Suprapubic skin (tissue), 4 donors: ENCODE data around the gene SH3BP4.

Source experiments
- CTCF ChIP-seq, 2 donors: fragments of 200-600 bp in 1 of 2; fragments of 450-650 bp in 1 of 2; sonication (generic) in 1 of 2; IDR thresholded peaks; one replicate each; pipeline ENCODE4 v1.5.1; 2016 to 2019; ENCODE audit warnings: antibody characterized with exemption in 2 of 2, mild to moderate bottlenecking in 1 of 2, moderate library complexity in 1 of 2
- EP300 ChIP-seq: sonication (generic); formaldehyde crosslinking; IDR thresholded peaks from one replicate; pipeline ENCODE4 v1.6.1; 2017; ENCODE audit warnings: antibody characterized with exemption
- POLR2A ChIP-seq, 2 donors: fragments of 450-650 bp; IDR thresholded peaks; one replicate each; pipeline ENCODE4 v1.6.1; 2017; ENCODE audit warnings: antibody characterized with exemption in 2 of 2, mild to moderate bottlenecking in 2 of 2, moderate library complexity in 2 of 2
- POLR2AphosphoS5 ChIP-seq, 3 donors: sonication (generic); formaldehyde crosslinking; IDR thresholded peaks; one replicate each; pipeline ENCODE4 v1.6.1; 2017; ENCODE audit warnings: antibody characterized with exemption in 3 of 3

- TF ChIP-seq CTCF (IDR thresholded peaks at IDR 0.05) (no peak), POLR2AphosphoS5 (IDR thresholded peaks at IDR 0.05) (no peak), POLR2A (IDR thresholded peaks at IDR 0.05) (no peak), EP300 (no peak)
These were observed 94.1 kb downstream of the SH3BP4 start for GRCh38 chr2:235045973-235046343.
